Lower leg skin (tissue), 4 donors: Measurements from ENCODE around the gene CCT7. TPM values are rescaled to one million over a fixed set of nuclear protein-coding genes. Genes with fewer than 3 reads are reported as not detected.

ENCODE experiments used
- DNase-seq, 2 donors: peaks; one replicate each; pipeline ENCODE4 v3.0.0-alpha.2; 2019; ENCODE audit warnings: low spot score in 2 of 2
- H3K4me3 ChIP-seq: fragments of 200-600 bp; sonication (generic); 2 replicates; pipeline ENCODE4 v1.5.1; 2017; ENCODE audit warnings: mild to moderate bottlenecking, low read depth; ENCODE audit not compliant: poor library complexity, severe bottlenecking
- CTCF ChIP-seq, 3 donors: fragments of 450-650 bp; IDR thresholded peaks; one replicate each; pipeline ENCODE4 v1.5.1; 2016; ENCODE audit warnings: antibody characterized with exemption in 3 of 3, mild to moderate bottlenecking in 3 of 3, moderate library complexity in 2 of 3
- POLR2A ChIP-seq, 2 donors: fragments of 450-650 bp; IDR thresholded peaks; one replicate each; pipeline ENCODE4 v1.6.1; 2016 to 2017; ENCODE audit warnings: antibody characterized with exemption in 2 of 2, mild to moderate bottlenecking in 1 of 2, moderate library complexity in 1 of 2
- WGBS, 2 donors: methylation state at CpG; one replicate each; pipeline ENCODE4 v1.1.5; 2018; 5-methylcytosine and 5-hydroxymethylcytosine counted together
- intact Hi-C: fragments of 100-400 bp; cut with DNase I; formaldehyde crosslinking; loops from one replicate; pipeline ENCODE4 v1.15.0; 2023; ENCODE audit warnings: low total_unique reads
- total RNA-seq, 4 donors: library from RNA; depleted of rRNA; stranded (reverse); fragments of >200 nt; gene quantifications; one replicate each; pipeline ENCODE4 v1.1.0, GENCODE V29; 2016

The CCT7 gene
- total RNA-seq, 4 donors from 2014 or later = 141 to 173 (median 156) TPM

GRCh38 chr2:73250872-73251846, 17.1 kb downstream of the CCT7 start:
- intact Hi-C loops = no loop called here
- peak in 1 of 2 donors; percentile 77 for DNase-seq
- WGBS, 2 donors = 90 to 94% methylated on average over 16 to 17 of the region's 17 CpGs
- no peak overlapping the region for H3K4me3 ChIP-seq
- no peak for TF ChIP-seq CTCF (IDR thresholded peaks at IDR 0.05)
- TF ChIP-seq POLR2A (IDR thresholded peaks at IDR 0.05) = no peak

GRCh38 chr2:73252238-73253027, 18.3 kb downstream of the CCT7 start:
- H3K4me3 ChIP-seq = no peak overlapping the region
- WGBS, 2 donors = 74 to 76% methylated on average over 17 of the region's 17 CpGs
- TF ChIP-seq POLR2A (IDR thresholded peaks at IDR 0.05) (no peak), CTCF (IDR thresholded peaks at IDR 0.05) (no peak)
- intact Hi-C loops = no loop called here
- peak in 1 of 2 donors; percentile 74 for DNase-seq

GRCh38 chr2:73253400-73253799, 19.3 kb downstream of the CCT7 start:
- intact Hi-C loops = no loop called here
- TF ChIP-seq POLR2A (IDR thresholded peaks at IDR 0.05) (no peak), CTCF (IDR thresholded peaks at IDR 0.05) (no peak)

GRCh38 chr2:73253901-73254300, 19.8 kb downstream of the CCT7 start:
- H3K4me3 ChIP-seq = no peak overlapping the region
- intact Hi-C loops = no loop called here
- DNase-seq = peak in 1 of 2 donors; percentile 52
- TF ChIP-seq POLR2A (IDR thresholded peaks at IDR 0.05) (no peak), CTCF (IDR thresholded peaks at IDR 0.05) (no peak)
- 81 to 94% methylated on average over 3 of the region's 3 CpGs for WGBS, 2 donors

More at GRCh38 chr2:73253400-73253799, 19.3 kb downstream of the CCT7 start:
- 54 to 73% methylated on average over 2 of the region's 2 CpGs for WGBS, 2 donors
- no peak overlapping the region for H3K4me3 ChIP-seq
- peak in 1 of 2 donors; percentile 28 for DNase-seq

- intact Hi-C loops = no loop called here
- peak in 1 of 2 donors; percentile 66 for DNase-seq
- no peak overlapping the region for H3K4me3 ChIP-seq
- TF ChIP-seq POLR2A (IDR thresholded peaks at IDR 0.05) (no peak), CTCF (IDR thresholded peaks at IDR 0.05) (no peak)
- 87 to 88% methylated on average over 7 of the region's 7 CpGs for WGBS, 2 donors
Measured at GRCh38 chr2:73254343-73255006, 20.4 kb downstream of the CCT7 start.
